GM23338 (cell line): ENCODE measurements around the gene CHSY1. TPM values are rescaled to one million over a fixed set of nuclear protein-coding genes. Genes with fewer than 3 reads are reported as not detected.

ENCODE experiments used
- ATAC-seq: fragments of 200-7000 bp; cut with Tn5 transposase; 3 replicates; pipeline ENCODE4 v1.9.1; 2020
- DNase-seq: peaks from one replicate; pipeline ENCODE4 v3.0.0-alpha.2; 2015; ENCODE audit warnings: low spot score
- H2AFZ ChIP-seq: fragments of 200-600 bp; sonication (generic); 2 replicates; pipeline ENCODE4 v1.8.0; 2016; ENCODE audit warnings: antibody characterized with exemption, mild to moderate bottlenecking, moderate library complexity
- H3F3A ChIP-seq: fragments of 200-600 bp; sonication (generic); replicated peaks from 2 replicates; pipeline ENCODE4 v1.8.0; 2017; ENCODE audit warnings: antibody characterized with exemption, mixed run types, low read depth
- H3K27ac ChIP-seq: fragments of 200-600 bp; sonication (generic); 2 replicates; pipeline ENCODE4 v1.6.1; 2016; ENCODE audit warnings: low read depth
- H3K27me3 ChIP-seq: fragments of 200-600 bp; sonication (generic); 2 replicates; pipeline ENCODE4 v1.8.0; 2016; ENCODE audit warnings: mild to moderate bottlenecking, mixed run types, moderate library complexity; ENCODE audit not compliant: insufficient read depth
- H3K36me3 ChIP-seq: fragments of 200-600 bp; sonication (generic); 2 replicates; pipeline ENCODE4 v1.8.0; 2016; ENCODE audit warnings: mild to moderate bottlenecking; ENCODE audit not compliant: insufficient read depth
- H3K4me1 ChIP-seq: fragments of 200-600 bp; sonication (generic); 2 replicates; pipeline ENCODE4 v1.8.0; 2016; ENCODE audit warnings: mild to moderate bottlenecking, moderate library complexity; ENCODE audit not compliant: insufficient read depth
- H3K4me2 ChIP-seq: fragments of 200-600 bp; sonication (generic); 2 replicates; pipeline ENCODE4 v1.7.1; 2017; ENCODE audit warnings: mixed run types
- H3K4me3 ChIP-seq: fragments of 200-600 bp; sonication (generic); 2 replicates; pipeline ENCODE4 v1.6.1; 2016; ENCODE audit warnings: mixed run types
- H3K79me2 ChIP-seq: fragments of 200-600 bp; sonication (generic); replicated peaks from 2 replicates; pipeline ENCODE4 v1.8.0; 2017; ENCODE audit warnings: mild to moderate bottlenecking; ENCODE audit not compliant: insufficient read depth
- H3K9me2 ChIP-seq: fragments of 200-600 bp; sonication (generic); 2 replicates; pipeline ENCODE4 v1.8.0; 2017; ENCODE audit not compliant: insufficient read depth
- H4K20me1 ChIP-seq: fragments of 200-600 bp; sonication (generic); replicated peaks from 2 replicates; pipeline ENCODE4 v1.8.0; 2017; ENCODE audit warnings: mild to moderate bottlenecking; ENCODE audit not compliant: insufficient read depth
- H3K27ac Mint-ChIP-seq: 2 replicates; pipeline ENCODE4 v1.8.0; 2020; ENCODE audit warnings: inconsistent platforms, mild to moderate bottlenecking, moderate library complexity, mixed read lengths
- H3K27me3 Mint-ChIP-seq: 3 replicates; pipeline ENCODE4 v1.8.0; 2022; ENCODE audit warnings: low read depth, mild to moderate bottlenecking, moderate library complexity, mixed read lengths, inconsistent platforms; ENCODE audit not compliant: insufficient read depth, poor library complexity
- H3K36me3 Mint-ChIP-seq: 3 replicates; pipeline ENCODE4 v1.8.0; 2021; ENCODE audit warnings: low read depth, mild to moderate bottlenecking, inconsistent platforms, moderate library complexity, mixed read lengths
- H3K4me1 Mint-ChIP-seq: 3 replicates; pipeline ENCODE4 v1.8.0; 2020; ENCODE audit warnings: mild to moderate bottlenecking, inconsistent platforms, mixed read lengths
- H3K4me3 Mint-ChIP-seq: 3 replicates; pipeline ENCODE4 v1.8.0; 2021; ENCODE audit warnings: moderate library complexity, mild to moderate bottlenecking, inconsistent platforms, mixed read lengths
- H3K9me3 Mint-ChIP-seq: 3 replicates; pipeline ENCODE4 v1.8.0; 2020; ENCODE audit warnings: moderate library complexity, mild to moderate bottlenecking, inconsistent platforms, mixed read lengths
- CREB1 ChIP-seq: fragments of 250-450 bp; sonication (Bioruptor Pico); IDR thresholded peaks from 2 replicates; pipeline ENCODE4 v1.5.0; 2020; ENCODE audit warnings: low read depth, mild to moderate bottlenecking, moderate library complexity
- CTCF ChIP-seq, 2 experiments: fragments of 200-600 bp in 1 of 2; sonication (generic) in 1 of 2; conservative IDR thresholded peaks; 2 replicates each; pipeline versions ENCODE4 v1.5.1 to v1.6.1; 2016 to 2017; ENCODE audit warnings: antibody characterized with exemption in 2 of 2, low read depth in 2 of 2, mild to moderate bottlenecking in 2 of 2, moderate library complexity in 1 of 2
- POLR2AphosphoS5 ChIP-seq: IDR thresholded peaks from 2 replicates; pipeline ENCODE4 v1.6.1; 2016; ENCODE audit warnings: antibody characterized with exemption, low read depth
- STAT1 ChIP-seq: IDR thresholded peaks from one replicate; pipeline ENCODE4 v1.6.1; 2016; ENCODE audit warnings: antibody characterized with exemption; ENCODE audit not compliant: unreplicated experiment
- ZNF114 ChIP-seq: fragments of 250-450 bp; sonication (Bioruptor Pico); IDR thresholded peaks from 2 replicates; pipeline ENCODE4 v1.5.0; 2020; ENCODE audit warnings: mild to moderate bottlenecking, moderate library complexity
- ZNF331 ChIP-seq: fragments of 250-450 bp; sonication (Bioruptor Pico); IDR thresholded peaks from 2 replicates; pipeline ENCODE4 v1.5.0; 2020; ENCODE audit warnings: low read depth, mild to moderate bottlenecking, moderate library complexity
- polyA plus RNA-seq: library from polyadenylated mRNA; unstranded; fragments of >200 nt; fragmentation: Nextera tagmentation; extraction: Ambion mirVana; gene quantifications from 2 replicates; pipeline ENCODE4 v1.2.1, GENCODE V29; 2016
- total RNA-seq: library from RNA; depleted of rRNA; stranded (reverse); fragments of >200 nt; shearing (Covaris generic); gene quantifications from 2 replicates; pipeline ENCODE4 v1.2.3, GENCODE V29; 2014
- TF ChIP-seq, protein P1 (sequence below): fragments of 250-450 bp; sonication (Bioruptor Pico); IDR thresholded peaks from 2 replicates; pipeline ENCODE4 v1.5.0; 2020; ENCODE audit warnings: mild to moderate bottlenecking, moderate library complexity

The CHSY1 gene
- total and polyA plus RNA-seq, 2 experiments from 2014 or later, result 9.8 to 47.7 TPM

- H2AFZ ChIP-seq, result no peak overlapping the region
- no peaks in the 10 kb centered on the region for H3K36me3 Mint-ChIP-seq
- TF ChIP-seq POLR2AphosphoS5 (no peak), ZNF114 (no peak), CREB1 (CRISPR knock-in tag) (no peak), CTCF (conservative IDR thresholded peaks at IDR 0.05; ENCODE audit: low read depth in 2 of 2) (no peak), ZNF331 (no peak), STAT1 (no peak)
- TF ChIP-seq, protein P1, sequence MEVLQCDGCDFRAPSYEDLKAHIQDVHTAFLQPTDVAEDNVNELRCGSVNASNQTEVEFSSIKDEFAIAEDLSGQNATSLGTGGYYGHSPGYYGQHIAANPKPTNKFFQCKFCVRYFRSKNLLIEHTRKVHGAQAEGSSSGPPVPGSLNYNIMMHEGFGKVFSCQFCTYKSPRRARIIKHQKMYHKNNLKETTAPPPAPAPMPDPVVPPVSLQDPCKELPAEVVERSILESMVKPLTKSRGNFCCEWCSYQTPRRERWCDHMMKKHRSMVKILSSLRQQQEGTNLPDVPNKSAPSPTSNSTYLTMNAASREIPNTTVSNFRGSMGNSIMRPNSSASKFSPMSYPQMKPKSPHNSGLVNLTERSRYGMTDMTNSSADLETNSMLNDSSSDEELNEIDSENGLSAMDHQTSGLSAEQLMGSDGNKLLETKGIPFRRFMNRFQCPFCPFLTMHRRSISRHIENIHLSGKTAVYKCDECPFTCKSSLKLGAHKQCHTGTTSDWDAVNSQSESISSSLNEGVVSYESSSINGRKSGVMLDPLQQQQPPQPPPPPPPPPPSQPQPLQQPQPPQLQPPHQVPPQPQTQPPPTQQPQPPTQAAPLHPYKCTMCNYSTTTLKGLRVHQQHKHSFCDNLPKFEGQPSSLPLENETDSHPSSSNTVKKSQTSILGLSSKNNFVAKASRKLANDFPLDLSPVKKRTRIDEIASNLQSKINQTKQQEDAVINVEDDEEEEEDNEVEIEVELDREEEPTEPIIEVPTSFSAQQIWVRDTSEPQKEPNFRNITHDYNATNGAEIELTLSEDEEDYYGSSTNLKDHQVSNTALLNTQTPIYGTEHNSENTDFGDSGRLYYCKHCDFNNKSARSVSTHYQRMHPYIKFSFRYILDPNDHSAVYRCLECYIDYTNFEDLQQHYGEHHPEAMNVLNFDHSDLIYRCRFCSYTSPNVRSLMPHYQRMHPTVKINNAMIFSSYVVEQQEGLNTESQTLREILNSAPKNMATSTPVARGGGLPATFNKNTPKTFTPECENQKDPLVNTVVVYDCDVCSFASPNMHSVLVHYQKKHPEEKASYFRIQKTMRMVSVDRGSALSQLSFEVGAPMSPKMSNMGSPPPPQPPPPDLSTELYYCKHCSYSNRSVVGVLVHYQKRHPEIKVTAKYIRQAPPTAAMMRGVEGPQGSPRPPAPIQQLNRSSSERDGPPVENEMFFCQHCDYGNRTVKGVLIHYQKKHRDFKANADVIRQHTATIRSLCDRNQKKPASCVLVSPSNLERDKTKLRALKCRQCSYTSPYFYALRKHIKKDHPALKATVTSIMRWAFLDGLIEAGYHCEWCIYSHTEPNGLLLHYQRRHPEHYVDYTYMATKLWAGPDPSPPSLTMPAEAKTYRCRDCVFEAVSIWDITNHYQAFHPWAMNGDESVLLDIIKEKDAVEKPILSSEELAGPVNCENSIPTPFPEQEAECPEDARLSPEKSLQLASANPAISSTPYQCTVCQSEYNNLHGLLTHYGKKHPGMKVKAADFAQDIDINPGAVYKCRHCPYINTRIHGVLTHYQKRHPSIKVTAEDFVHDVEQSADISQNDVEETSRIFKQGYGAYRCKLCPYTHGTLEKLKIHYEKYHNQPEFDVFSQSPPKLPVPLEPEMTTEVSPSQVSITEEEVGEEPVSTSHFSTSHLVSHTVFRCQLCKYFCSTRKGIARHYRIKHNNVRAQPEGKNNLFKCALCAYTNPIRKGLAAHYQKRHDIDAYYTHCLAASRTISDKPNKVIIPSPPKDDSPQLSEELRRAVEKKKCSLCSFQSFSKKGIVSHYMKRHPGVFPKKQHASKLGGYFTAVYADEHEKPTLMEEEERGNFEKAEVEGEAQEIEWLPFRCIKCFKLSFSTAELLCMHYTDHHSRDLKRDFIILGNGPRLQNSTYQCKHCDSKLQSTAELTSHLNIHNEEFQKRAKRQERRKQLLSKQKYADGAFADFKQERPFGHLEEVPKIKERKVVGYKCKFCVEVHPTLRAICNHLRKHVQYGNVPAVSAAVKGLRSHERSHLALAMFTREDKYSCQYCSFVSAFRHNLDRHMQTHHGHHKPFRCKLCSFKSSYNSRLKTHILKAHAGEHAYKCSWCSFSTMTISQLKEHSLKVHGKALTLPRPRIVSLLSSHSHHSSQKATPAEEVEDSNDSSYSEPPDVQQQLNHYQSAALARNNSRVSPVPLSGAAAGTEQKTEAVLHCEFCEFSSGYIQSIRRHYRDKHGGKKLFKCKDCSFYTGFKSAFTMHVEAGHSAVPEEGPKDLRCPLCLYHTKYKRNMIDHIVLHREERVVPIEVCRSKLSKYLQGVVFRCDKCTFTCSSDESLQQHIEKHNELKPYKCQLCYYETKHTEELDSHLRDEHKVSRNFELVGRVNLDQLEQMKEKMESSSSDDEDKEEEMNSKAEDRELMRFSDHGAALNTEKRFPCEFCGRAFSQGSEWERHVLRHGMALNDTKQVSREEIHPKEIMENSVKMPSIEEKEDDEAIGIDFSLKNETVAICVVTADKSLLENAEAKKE (CRISPR knock-in tag), result no peak
- ATAC-seq (no peak), DNase-seq (no peak)
- H3K4me1 Mint-ChIP-seq, result peaks cover 57% of the 10 kb centered on the region
- no peak overlapping the region; the same call in 1 of the 2 replicates for H3K27ac ChIP-seq
- H3K27me3 ChIP-seq, result no peaks in the 10 kb centered on the region
- H3K27ac Mint-ChIP-seq, result no peak overlapping the region
- H3K27me3 Mint-ChIP-seq, result peaks cover 14% of the 10 kb centered on the region
- H3K79me2 ChIP-seq, result peaks cover 85% of the 10 kb centered on the region
- H3K4me3 Mint-ChIP-seq, result no peak overlapping the region
- no peak overlapping the region for H3K4me2 ChIP-seq
- no peaks in the 10 kb centered on the region for H3F3A ChIP-seq
- H3K36me3 ChIP-seq, result no peaks in the 10 kb centered on the region
- no peaks in the 10 kb centered on the region for H3K9me3 Mint-ChIP-seq
- peaks cover 31% of the 10 kb centered on the region for H3K4me1 ChIP-seq
- no peaks in the 10 kb centered on the region for H3K9me2 ChIP-seq
- peaks cover 56% of the 10 kb centered on the region for H4K20me1 ChIP-seq
- H3K4me3 ChIP-seq, result no peak overlapping the region
Observed at GRCh38 chr15:101203607-101204189, 48.1 kb downstream of the CHSY1 start.
